ENCODE results near the gene VPS13D. TPM values are rescaled to one million over a fixed set of nuclear protein-coding genes. Genes with fewer than 3 reads are reported as not detected.
A peak's percentile ranks its signal among the peaks of the same experiment; 100 is the strongest.

Gene VPS13D
- total RNA-seq, 1 experiment from 2014 or later = 29.0 TPM

GRCh38 chr1:12527564-12527963 is 297.7 kb downstream of the VPS13D start:
- no peak overlapping the region for H3K4me3 Mint-ChIP-seq
- no peak for DNase-seq (ENCODE audit: low spot score)
- ChIA-PET POLR2A (no interaction called here), CTCF (no interaction called here)
- TF ChIP-seq, protein P1, sequence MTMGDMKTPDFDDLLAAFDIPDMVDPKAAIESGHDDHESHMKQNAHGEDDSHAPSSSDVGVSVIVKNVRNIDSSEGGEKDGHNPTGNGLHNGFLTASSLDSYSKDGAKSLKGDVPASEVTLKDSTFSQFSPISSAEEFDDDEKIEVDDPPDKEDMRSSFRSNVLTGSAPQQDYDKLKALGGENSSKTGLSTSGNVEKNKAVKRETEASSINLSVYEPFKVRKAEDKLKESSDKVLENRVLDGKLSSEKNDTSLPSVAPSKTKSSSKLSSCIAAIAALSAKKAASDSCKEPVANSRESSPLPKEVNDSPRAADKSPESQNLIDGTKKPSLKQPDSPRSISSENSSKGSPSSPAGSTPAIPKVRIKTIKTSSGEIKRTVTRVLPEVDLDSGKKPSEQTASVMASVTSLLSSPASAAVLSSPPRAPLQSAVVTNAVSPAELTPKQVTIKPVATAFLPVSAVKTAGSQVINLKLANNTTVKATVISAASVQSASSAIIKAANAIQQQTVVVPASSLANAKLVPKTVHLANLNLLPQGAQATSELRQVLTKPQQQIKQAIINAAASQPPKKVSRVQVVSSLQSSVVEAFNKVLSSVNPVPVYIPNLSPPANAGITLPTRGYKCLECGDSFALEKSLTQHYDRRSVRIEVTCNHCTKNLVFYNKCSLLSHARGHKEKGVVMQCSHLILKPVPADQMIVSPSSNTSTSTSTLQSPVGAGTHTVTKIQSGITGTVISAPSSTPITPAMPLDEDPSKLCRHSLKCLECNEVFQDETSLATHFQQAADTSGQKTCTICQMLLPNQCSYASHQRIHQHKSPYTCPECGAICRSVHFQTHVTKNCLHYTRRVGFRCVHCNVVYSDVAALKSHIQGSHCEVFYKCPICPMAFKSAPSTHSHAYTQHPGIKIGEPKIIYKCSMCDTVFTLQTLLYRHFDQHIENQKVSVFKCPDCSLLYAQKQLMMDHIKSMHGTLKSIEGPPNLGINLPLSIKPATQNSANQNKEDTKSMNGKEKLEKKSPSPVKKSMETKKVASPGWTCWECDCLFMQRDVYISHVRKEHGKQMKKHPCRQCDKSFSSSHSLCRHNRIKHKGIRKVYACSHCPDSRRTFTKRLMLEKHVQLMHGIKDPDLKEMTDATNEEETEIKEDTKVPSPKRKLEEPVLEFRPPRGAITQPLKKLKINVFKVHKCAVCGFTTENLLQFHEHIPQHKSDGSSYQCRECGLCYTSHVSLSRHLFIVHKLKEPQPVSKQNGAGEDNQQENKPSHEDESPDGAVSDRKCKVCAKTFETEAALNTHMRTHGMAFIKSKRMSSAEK (CRISPR knock-in tag; IDR thresholded peaks at IDR 0.05; ENCODE audit: borderline replicate concordance) = no peak
- TF ChIP-seq, protein P2, sequence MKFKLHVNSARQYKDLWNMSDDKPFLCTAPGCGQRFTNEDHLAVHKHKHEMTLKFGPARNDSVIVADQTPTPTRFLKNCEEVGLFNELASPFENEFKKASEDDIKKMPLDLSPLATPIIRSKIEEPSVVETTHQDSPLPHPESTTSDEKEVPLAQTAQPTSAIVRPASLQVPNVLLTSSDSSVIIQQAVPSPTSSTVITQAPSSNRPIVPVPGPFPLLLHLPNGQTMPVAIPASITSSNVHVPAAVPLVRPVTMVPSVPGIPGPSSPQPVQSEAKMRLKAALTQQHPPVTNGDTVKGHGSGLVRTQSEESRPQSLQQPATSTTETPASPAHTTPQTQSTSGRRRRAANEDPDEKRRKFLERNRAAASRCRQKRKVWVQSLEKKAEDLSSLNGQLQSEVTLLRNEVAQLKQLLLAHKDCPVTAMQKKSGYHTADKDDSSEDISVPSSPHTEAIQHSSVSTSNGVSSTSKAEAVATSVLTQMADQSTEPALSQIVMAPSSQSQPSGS (CRISPR knock-in tag; IDR thresholded peaks at IDR 0.05; ENCODE audit: borderline replicate concordance, low read depth) = no peak
- TF ChIP-seq HMGA2 (CRISPR knock-in tag; IDR thresholded peaks at IDR 0.05) (no peak), EMX1 (CRISPR knock-in tag; IDR thresholded peaks at IDR 0.05) (no peak)
- H3K27me3 Mint-ChIP-seq (ENCODE audit: low read depth) = no peaks in the 10 kb centered on the region
- no peak for ATAC-seq
- H3K4me1 Mint-ChIP-seq = peaks cover 6% of the 10 kb centered on the region
- H3K36me3 Mint-ChIP-seq = no peaks in the 10 kb centered on the region
- H3K9me3 Mint-ChIP-seq = peaks cover 6% of the 10 kb centered on the region
- H3K27ac Mint-ChIP-seq = no peak overlapping the region

DNA sequence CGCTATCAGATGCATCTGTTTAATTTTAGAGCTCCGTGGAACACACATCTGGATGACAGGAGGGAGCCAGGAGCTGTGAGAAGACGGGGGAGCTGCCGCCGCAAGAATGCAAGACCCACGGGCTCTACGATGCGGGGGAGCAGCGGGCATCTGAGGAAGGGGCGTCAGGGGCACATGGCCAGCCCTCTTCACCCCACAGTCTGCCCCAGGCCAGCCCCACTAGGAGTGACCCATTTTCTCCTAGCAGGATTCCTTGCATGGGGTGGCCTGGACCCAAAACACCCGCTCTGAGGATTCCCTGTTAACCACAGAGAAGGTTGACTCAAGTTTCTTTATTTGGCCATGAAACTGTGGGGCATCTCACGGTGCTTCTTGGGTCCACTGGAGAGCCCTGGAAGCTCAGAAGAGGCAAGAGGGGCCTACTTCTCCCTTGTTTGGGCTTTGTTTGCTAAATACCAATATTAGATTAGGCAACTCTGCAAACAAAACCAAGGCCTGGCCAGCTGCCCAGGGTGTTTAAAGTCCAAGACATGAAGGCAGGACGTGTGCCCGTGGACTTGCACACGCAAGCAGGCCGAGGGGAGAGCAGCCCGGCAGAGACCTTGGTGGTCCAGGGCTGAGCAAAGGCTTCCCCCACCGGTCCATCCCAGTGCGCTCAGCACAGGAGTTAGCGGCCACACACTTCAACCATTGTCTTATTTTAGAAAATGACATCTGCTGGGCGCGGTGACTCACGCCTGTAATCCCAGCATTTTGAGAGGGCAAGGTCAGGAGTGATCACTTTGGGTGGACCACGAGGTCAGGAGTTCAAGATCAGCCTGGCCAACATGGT is 298.4 kb downstream of the VPS13D start:
- no peak for TF ChIP-seq ESRRA (CRISPR knock-in tag; IDR thresholded peaks at IDR 0.05; ENCODE audit: borderline replicate concordance)
- TF ChIP-seq GABPB1 (CRISPR knock-in tag; IDR thresholded peaks at IDR 0.05) = peak; percentile 75
- H3K27ac Mint-ChIP-seq = no peak overlapping the region
- DNase-seq (ENCODE audit: low spot score) (no peak), ATAC-seq (no peak)
- H3K4me3 Mint-ChIP-seq = no peak overlapping the region
- peaks cover 6% of the 10 kb centered on the region for H3K9me3 Mint-ChIP-seq
- no peaks in the 10 kb centered on the region for H3K27me3 Mint-ChIP-seq (ENCODE audit: low read depth)
- peaks cover 5% of the 10 kb centered on the region for H3K4me1 Mint-ChIP-seq
- POLR2A ChIA-PET = no interaction called here
- CTCF ChIA-PET = no interaction called here
- H3K36me3 Mint-ChIP-seq = no peaks in the 10 kb centered on the region

GRCh38 chr1:12529640-12530174 is 299.9 kb downstream of the VPS13D start:
- POLR2A ChIA-PET = no interaction called here

More at GRCh38 chr1:12529640-12530174, 299.9 kb downstream of the VPS13D start:
- H3K36me3 Mint-ChIP-seq = no peaks in the 10 kb centered on the region
- ATAC-seq (no peak), DNase-seq (ENCODE audit: low spot score) (no peak)
- H3K4me1 Mint-ChIP-seq = peaks cover 4% of the 10 kb centered on the region
- no peaks in the 10 kb centered on the region for H3K27me3 Mint-ChIP-seq (ENCODE audit: low read depth)
- TF ChIP-seq TCF7 (CRISPR knock-in tag; IDR thresholded peaks at IDR 0.05; ENCODE audit: low read depth) = no peak
- TF ChIP-seq ZBTB21 (CRISPR knock-in tag; IDR thresholded peaks at IDR 0.05; ENCODE audit: borderline replicate concordance) = no peak
- no peak for TF ChIP-seq TEAD1 (CRISPR knock-in tag; IDR thresholded peaks at IDR 0.05)
- no peak for TF ChIP-seq NR3C1 (CRISPR knock-in tag; conservative IDR thresholded peaks at IDR 0.05; ENCODE audit: low read depth)
- no peak for TF ChIP-seq MYBL2 (CRISPR knock-in tag; IDR thresholded peaks at IDR 0.05)
- no peak for TF ChIP-seq KAT7 (CRISPR knock-in tag; IDR thresholded peaks at IDR 0.05; ENCODE audit: borderline replicate concordance)
- TF ChIP-seq USF1 (CRISPR knock-in tag; IDR thresholded peaks at IDR 0.05) = no peak
- no peak for TF ChIP-seq OVOL2 (CRISPR knock-in tag; IDR thresholded peaks at IDR 0.05; ENCODE audit: borderline replicate concordance)
- no peak for TF ChIP-seq NR2C2 (CRISPR knock-in tag; IDR thresholded peaks at IDR 0.05)
- TF ChIP-seq, protein P2 (CRISPR knock-in tag; IDR thresholded peaks at IDR 0.05; ENCODE audit: borderline replicate concordance, low read depth) = no peak
- no peak overlapping the region for H3K4me3 Mint-ChIP-seq
- H3K27ac Mint-ChIP-seq = no peak overlapping the region
- H3K9me3 Mint-ChIP-seq = no peaks in the 10 kb centered on the region
- CTCF ChIA-PET = interaction anchor here (1.1 kb wide), 1 partner anchor 72 kb away, joined by 3 read pairs; no protein-coding TSS in a partner anchor

All from WTC11 (cell line).